ENCODE data around the gene MSL2. TPM values are rescaled to one million over a fixed set of nuclear protein-coding genes. Genes with fewer than 3 reads are reported as not detected.
"Not testable (repeated sequence)": the region's sequence is repeated elsewhere in the genome, so short reads cannot be mapped to it uniquely, and the experiment has no call there.

The MSL2 gene
- total RNA-seq, 2 experiments from 2014 or later: 143 to 146 TPM

- ChIA-PET CTCF (interaction anchor here (0.5 to 1.7 kb wide), 4 partner anchors 58 to 559 kb away, joined by 3 to 12 read pairs (median 4); partner anchors contain the start of gene STAG1), POLR2A (interaction anchor here (0.6 to 6.2 kb wide), 11 partner anchors 9 to 1716 kb away, joined by 3 to 137 read pairs (median 7); partner anchors contain the start of genes NCK1, PCCB and STAG1)
- Histone ChIP-seq H3K27ac (ENCODE audit: low read depth in 1 of 2, low read length in 2 of 2) (peak overlapping the region; percentile 46 to 99), H3K9me3 (ENCODE audit: control insufficient read depth in 1 of 2, insufficient read depth in 1 of 2, low read length in 2 of 2) (no peaks in the 10 kb centered on the region), H3K4me1 (ENCODE audit: insufficient read depth, low read length) (peaks cover 45% of the 10 kb centered on the region), H3K36me3 (ENCODE audit: insufficient read depth, low read length) (no peaks in the 10 kb centered on the region), H3K27me3 (ENCODE audit: control insufficient read depth in 1 of 2, insufficient read depth in 2 of 2, low read length in 2 of 2) (no peaks in the 10 kb centered on the region), H3K4me3 (ENCODE audit: low read length) (peak overlapping the region; percentile 95)
- TF ChIP-seq, protein P1, sequence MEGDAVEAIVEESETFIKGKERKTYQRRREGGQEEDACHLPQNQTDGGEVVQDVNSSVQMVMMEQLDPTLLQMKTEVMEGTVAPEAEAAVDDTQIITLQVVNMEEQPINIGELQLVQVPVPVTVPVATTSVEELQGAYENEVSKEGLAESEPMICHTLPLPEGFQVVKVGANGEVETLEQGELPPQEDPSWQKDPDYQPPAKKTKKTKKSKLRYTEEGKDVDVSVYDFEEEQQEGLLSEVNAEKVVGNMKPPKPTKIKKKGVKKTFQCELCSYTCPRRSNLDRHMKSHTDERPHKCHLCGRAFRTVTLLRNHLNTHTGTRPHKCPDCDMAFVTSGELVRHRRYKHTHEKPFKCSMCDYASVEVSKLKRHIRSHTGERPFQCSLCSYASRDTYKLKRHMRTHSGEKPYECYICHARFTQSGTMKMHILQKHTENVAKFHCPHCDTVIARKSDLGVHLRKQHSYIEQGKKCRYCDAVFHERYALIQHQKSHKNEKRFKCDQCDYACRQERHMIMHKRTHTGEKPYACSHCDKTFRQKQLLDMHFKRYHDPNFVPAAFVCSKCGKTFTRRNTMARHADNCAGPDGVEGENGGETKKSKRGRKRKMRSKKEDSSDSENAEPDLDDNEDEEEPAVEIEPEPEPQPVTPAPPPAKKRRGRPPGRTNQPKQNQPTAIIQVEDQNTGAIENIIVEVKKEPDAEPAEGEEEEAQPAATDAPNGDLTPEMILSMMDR (IDR thresholded peaks at IDR 0.05): no peak
- Mint-ChIP-seq H3K4me3 (peak overlapping the region; percentile 89), H3K27me3 (peaks cover 5% of the 10 kb centered on the region), H3K9me3 (no peaks in the 10 kb centered on the region), H3K36me3 (ENCODE audit: low read depth) (peaks cover 74% of the 10 kb centered on the region), H3K4me1 (ENCODE audit: low read depth) (peaks cover 66% of the 10 kb centered on the region), H3K27ac (peak overlapping the region; percentile 98)
- peak in 3 of 14 experiments; percentile 25 to 40 (median 32) for DNase-seq
- ATAC-seq (ENCODE audit: poor library complexity): no peak
- intact Hi-C loops (cut with DNase I, micrococcal nuclease): loop anchor here (1.0 to 5.0 kb wide), 6 partner anchors 7 to 669 kb away; partner anchors contain the start of genes PCCB (in 2 of the 2) and NCK1 (in 1 of the 2)
These were observed 2.7 kb downstream of the MSL2 start for GRCh38 chr3:136193278-136194054.

DNA sequence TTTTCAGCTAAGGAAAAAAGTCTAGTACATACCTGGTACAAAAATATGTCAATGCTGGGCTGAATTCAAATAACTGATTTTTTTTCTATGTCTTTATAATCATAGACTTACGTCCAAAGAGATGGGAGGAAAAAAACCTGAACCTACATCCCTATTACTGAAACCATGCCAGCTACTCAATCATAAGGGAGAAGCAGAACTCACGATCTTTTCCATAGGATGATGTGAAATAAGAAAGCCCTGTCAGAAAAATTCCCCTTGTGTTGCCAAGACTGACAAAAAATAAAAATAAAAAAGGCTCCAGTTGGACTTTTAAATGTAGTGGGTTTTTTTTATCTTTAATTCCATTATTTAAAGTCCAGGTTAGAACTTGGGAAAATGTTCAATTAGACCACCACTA, 3.3 kb downstream of the MSL2 start:
- Histone ChIP-seq H3K9me3 (ENCODE audit: control insufficient read depth in 1 of 2, insufficient read depth in 1 of 2, low read length in 2 of 2) (no peaks in the 10 kb centered on the region), H3K36me3 (ENCODE audit: insufficient read depth, low read length) (no peaks in the 10 kb centered on the region), H3K4me1 (ENCODE audit: insufficient read depth, low read length) (peaks cover 52% of the 10 kb centered on the region), H3K27me3 (ENCODE audit: control insufficient read depth in 1 of 2, insufficient read depth in 2 of 2, low read length in 2 of 2) (no peaks in the 10 kb centered on the region), H3K4me3 (ENCODE audit: low read length) (peak overlapping the region; percentile 95), H3K27ac (ENCODE audit: low read depth in 1 of 2, low read length in 2 of 2) (peak overlapping the region; percentile 46 to 99)
- intact Hi-C loops (cut with DNase I, micrococcal nuclease): loop anchor here (5.0 kb wide), 2 partner anchors 41 to 669 kb away; partner anchors contain the start of gene NCK1 (in 1 of the 2)
- TF ChIP-seq, protein P1 (IDR thresholded peaks at IDR 0.05): no peak
- H3K27me3 Mint-ChIP-seq: peaks cover 5% of the 10 kb centered on the region
- H3K27ac Mint-ChIP-seq: peak overlapping the region; percentile 98
- no peak for ATAC-seq (ENCODE audit: poor library complexity)
- H3K9me3 Mint-ChIP-seq: no peaks in the 10 kb centered on the region
- ChIA-PET CTCF (interaction anchor here (0.5 kb wide), 1 partner anchor 62 kb away, joined by 3 read pairs; no protein-coding TSS in a partner anchor), POLR2A (interaction anchor here (0.8 to 6.2 kb wide), 6 partner anchors 15 to 668 kb away, joined by 3 to 56 read pairs (median 5); partner anchors contain the start of genes NCK1, PCCB and STAG1)
- DNase-seq: no peak
- peaks cover 67% of the 10 kb centered on the region for H3K4me1 Mint-ChIP-seq (ENCODE audit: low read depth)
- H3K36me3 Mint-ChIP-seq (ENCODE audit: low read depth): peaks cover 74% of the 10 kb centered on the region
- H3K4me3 Mint-ChIP-seq: peak overlapping the region; percentile 89

- Mint-ChIP-seq H3K4me3 (peak overlapping the region; percentile 89), H3K4me1 (ENCODE audit: low read depth) (peaks cover 67% of the 10 kb centered on the region), H3K27ac (peak overlapping the region; percentile 98), H3K36me3 (ENCODE audit: low read depth) (peaks cover 70% of the 10 kb centered on the region)
- H3K27me3 ChIP-seq (ENCODE audit: control insufficient read depth in 1 of 2, insufficient read depth in 2 of 2, low read length in 2 of 2); H3K27me3 Mint-ChIP-seq; ATAC-seq (ENCODE audit: poor library complexity); H3K36me3 ChIP-seq (ENCODE audit: insufficient read depth, low read length); H3K9me3 Mint-ChIP-seq; H3K9me3 ChIP-seq (ENCODE audit: control insufficient read depth in 1 of 2, insufficient read depth in 1 of 2, low read length in 2 of 2); DNase-seq: not testable (repeated sequence)
- intact Hi-C loops (cut with DNase I, micrococcal nuclease): loop anchor here (5.0 kb wide), 2 partner anchors 40 to 670 kb away; partner anchors contain the start of gene NCK1 (in 1 of the 2)
- peaks cover 58% of the 10 kb centered on the region for H3K4me1 ChIP-seq (ENCODE audit: insufficient read depth, low read length)
- peak overlapping the region in 1 of 2 donors; percentile 99 for H3K27ac ChIP-seq (ENCODE audit: low read depth in 1 of 2, low read length in 2 of 2)
- peak overlapping the region; percentile 95 for H3K4me3 ChIP-seq (ENCODE audit: low read length)
- CTCF ChIA-PET: interaction anchor here (0.7 kb wide), 1 partner anchor 10 kb away, joined by 3 read pairs; no protein-coding TSS in a partner anchor
- POLR2A ChIA-PET: interaction anchor here (0.7 to 6.2 kb wide), 4 partner anchors 63 to 669 kb away, joined by 3 to 56 read pairs (median 5); partner anchors contain the start of genes NCK1 and STAG1
These were observed 3.9 kb downstream of the MSL2 start for GRCh38 chr3:136192195-136192594.
